Kidney glomerular epithelial cell (primary cell): ENCODE measurements around the gene TXNDC15.
"Not testable (repeated sequence)": the region's sequence is repeated elsewhere in the genome, so short reads cannot be mapped to it uniquely, and the experiment has no call there.

Experiments used
- DNase-seq: peaks from one replicate; lab custom pipeline; 2025; lab: John Stamatoyannopoulos, UW

The TXNDC15 gene

GRCh38 chr5:134873987-134874830, at the start of gene TXNDC15:
TSS of gene TXNDC15 (plus strand) at chr5:134874371. CDS start at chr5:134874428, 57 bp downstream.
- DNase-seq = peak; percentile 76

- no peak for DNase-seq
These were observed 49.5 kb upstream of the TXNDC15 start for GRCh38 chr5:134824681-134825080.

GRCh38 chr5:134825212-134825611, 49.0 kb upstream of the TXNDC15 start:
- DNase-seq = no peak

- DNase-seq = no peak
These were observed 40.7 kb upstream of the TXNDC15 start for GRCh38 chr5:134833340-134834032.

- DNase-seq = no peak
These were observed 38.5 kb upstream of the TXNDC15 start for GRCh38 chr5:134835623-134836022.

- no peak for DNase-seq
These were observed 36.5 kb upstream of the TXNDC15 start for GRCh38 chr5:134837530-134838181.

- not testable (repeated sequence) for DNase-seq
These were observed 35.8 kb upstream of the TXNDC15 start for GRCh38 chr5:134838361-134838760.

- no peak for DNase-seq
These were observed 33.4 kb upstream of the TXNDC15 start for GRCh38 chr5:134840811-134841210.

GRCh38 chr5:134844252-134844651, 29.9 kb upstream of the TXNDC15 start:
- no peak for DNase-seq

- DNase-seq = no peak
These were observed 28.8 kb upstream of the TXNDC15 start for GRCh38 chr5:134845335-134845851.

- peak; percentile 91 for DNase-seq
These were observed 28.1 kb upstream of the TXNDC15 start, which contains the start of gene C5orf24 for GRCh38 chr5:134845852-134846640. TSS of gene C5orf24 (plus strand) at chr5:134845968. CDS start at chr5:134854901, 8,933 bp downstream.

GRCh38 chr5:134846641-134846960, 27.6 kb upstream of the TXNDC15 start:
- no peak for DNase-seq

- not testable (repeated sequence) for DNase-seq
These were observed 24.7 kb upstream of the TXNDC15 start for GRCh38 chr5:134849434-134849933.

- no peak for DNase-seq
These were observed 22.8 kb upstream of the TXNDC15 start for GRCh38 chr5:134851307-134851923.

GRCh38 chr5:134856465-134856864, 17.7 kb upstream of the TXNDC15 start:
- DNase-seq = not testable (repeated sequence)

GRCh38 chr5:134857401-134857800, 16.8 kb upstream of the TXNDC15 start:
- DNase-seq = no peak

GRCh38 chr5:134864707-134865106, 9.5 kb upstream of the TXNDC15 start:
- DNase-seq = no peak

- DNase-seq = no peak
These were observed 677 bp upstream of the TXNDC15 start for GRCh38 chr5:134873494-134873893.

- peak; percentile 72 for DNase-seq
These were observed 872 bp downstream of the TXNDC15 start for GRCh38 chr5:134874831-134875655.

GRCh38 chr5:134877159-134877558, 3.0 kb downstream of the TXNDC15 start:
- DNase-seq = no peak
